Aorta (tissue), 5 donors: Measurements from ENCODE around the gene NEDD4L. TPM values are rescaled to one million over a fixed set of nuclear protein-coding genes. Genes with fewer than 3 reads are reported as not detected.

Experiments used
- ATAC-seq: fragments of 200-7000 bp; cut with Tn5 transposase; one replicate; pipeline ENCODE4 v1.9.1; 2022; ENCODE audit warnings: moderate library complexity; ENCODE audit not compliant: low FRiP score
- DNase-seq, 2 donors: peaks; one replicate each; pipeline ENCODE4 v3.0.0-alpha.2; 2020
- H3K27ac ChIP-seq, 2 donors: one replicate each; pipeline ENCODE4 v1.5.1; 2013; ENCODE audit warnings: low read length in 2 of 2, mild to moderate bottlenecking in 2 of 2, moderate library complexity in 2 of 2, control low read depth in 1 of 2, inconsistent platforms in 1 of 2, low read depth in 1 of 2
- H3K27me3 ChIP-seq, 2 donors: one replicate each; pipeline ENCODE4 v1.6.1; 2013; ENCODE audit warnings: control low read depth in 1 of 2, low read length in 1 of 2, mild to moderate bottlenecking in 1 of 2, moderate library complexity in 1 of 2; ENCODE audit not compliant: insufficient read depth in 2 of 2, control insufficient read depth in 1 of 2
- H3K36me3 ChIP-seq, 2 donors: one replicate each; pipeline ENCODE4 v1.6.1; 2013; ENCODE audit warnings: control low read depth in 1 of 2, low read length in 1 of 2, mild to moderate bottlenecking in 1 of 2; ENCODE audit not compliant: insufficient read depth in 2 of 2, control insufficient read depth in 1 of 2
- H3K4me1 ChIP-seq, 2 donors: one replicate each; pipeline ENCODE4 v1.6.1; 2013; ENCODE audit warnings: low read length in 2 of 2, control low read depth in 1 of 2, mild to moderate bottlenecking in 1 of 2, moderate library complexity in 1 of 2; ENCODE audit not compliant: insufficient read depth in 2 of 2, control insufficient read depth in 1 of 2
- H3K4me3 ChIP-seq, 2 donors: one replicate each; pipeline ENCODE4 v1.5.1; 2013; ENCODE audit warnings: low read length in 2 of 2, control low read depth in 1 of 2, mild to moderate bottlenecking in 1 of 2
- H3K9me3 ChIP-seq: one replicate; pipeline ENCODE4 v1.6.1; 2013; ENCODE audit warnings: mild to moderate bottlenecking, low read length; ENCODE audit not compliant: control insufficient read depth
- WGBS, 2 donors: extraction: QIAGEN DNeasy Blood & Tissue Kit; methylation state at CpG; one replicate each; pipeline ENCODE4 v1.1.7; 2013; 5-methylcytosine and 5-hydroxymethylcytosine counted together
- intact Hi-C, 2 donors: fragments of 100-400 bp; cut with DNase I; formaldehyde crosslinking; loops; one replicate each; pipeline versions ENCODE4 v1.14.2 to v1.15.0; 2022
- polyA plus RNA-seq, 2 donors: library from polyadenylated mRNA; stranded (reverse); fragments of 200-250 nt; gene quantifications; one replicate each; pipeline ENCODE4 v1.2.3, GENCODE V29; 2013
- total RNA-seq, 2 donors: library from RNA; stranded (reverse); fragmentation: NEBNext Ultra II Directional; extraction: Animal tissue kit (Norgen Biotek cat#: 25700); gene quantifications; one replicate each; pipeline ENCODE4 v1.2.1, GENCODE V29; 2021
- donor health status: healthy with polysubstance abuse.
- donor health status: Bipolar disorder and iron deficiency.
- donor health status: DM: no; HTN: no; CAD: no.
- donor health status: DM: no; HTN: no; CAD: no.
- donor health status: DM: yes; HTN: yes; CAD: no.

The NEDD4L gene
- total and polyA plus RNA-seq, 4 donors, result 4.0 to 24.0 (median 17.8) TPM

- no peaks in the 10 kb centered on the region for H3K9me3 ChIP-seq
- no peak overlapping the region for H3K4me3 ChIP-seq
- H3K4me1 ChIP-seq, result no peaks in the 10 kb centered on the region
- no peaks in the 10 kb centered on the region for H3K36me3 ChIP-seq
- intact Hi-C loops, result no loop called here
- 83 to 91% methylated on average over 5 of the region's 5 CpGs for WGBS, 2 donors
- no peaks in the 10 kb centered on the region for H3K27me3 ChIP-seq
- ATAC-seq (no peak), DNase-seq (no peak)
- H3K27ac ChIP-seq, result no peak overlapping the region
These were observed 295.9 kb downstream of the NEDD4L start for GRCh38 chr18:58339890-58340289.

GRCh38 chr18:58341916-58342315 lies 297.9 kb downstream of the NEDD4L start:
- H3K9me3 ChIP-seq, result no peaks in the 10 kb centered on the region
- 82 to 86% methylated on average over 8 of the region's 8 CpGs for WGBS, 2 donors
- H3K4me1 ChIP-seq, result no peaks in the 10 kb centered on the region
- H3K36me3 ChIP-seq, result no peaks in the 10 kb centered on the region
- intact Hi-C loops, result no loop called here
- DNase-seq (no peak), ATAC-seq (no peak)
- H3K27me3 ChIP-seq, result no peaks in the 10 kb centered on the region
- no peak overlapping the region for H3K27ac ChIP-seq
- no peak overlapping the region for H3K4me3 ChIP-seq

- ATAC-seq, result no peak
- Histone ChIP-seq H3K4me3 (no peak overlapping the region), H3K4me1 (no peaks in the 10 kb centered on the region), H3K27me3 (no peaks in the 10 kb centered on the region), H3K9me3 (no peaks in the 10 kb centered on the region), H3K36me3 (no peaks in the 10 kb centered on the region), H3K27ac (no peak overlapping the region)
- DNase-seq, result no peak
- intact Hi-C loops, result no loop called here
- 93 to 96% methylated on average over 3 of the region's 3 CpGs for WGBS, 2 donors
These were observed 300.1 kb downstream of the NEDD4L start for GRCh38 chr18:58344080-58344670.

GRCh38 chr18:58344861-58345463 lies 300.9 kb downstream of the NEDD4L start:
- Histone ChIP-seq H3K9me3 (no peaks in the 10 kb centered on the region), H3K4me1 (no peaks in the 10 kb centered on the region), H3K36me3 (no peaks in the 10 kb centered on the region), H3K27me3 (no peaks in the 10 kb centered on the region), H3K27ac (no peak overlapping the region), H3K4me3 (no peak overlapping the region)
- ATAC-seq, result no peak
- DNase-seq, result no peak
- intact Hi-C loops, result no loop called here
- 92 to 93% methylated on average over 8 of the region's 8 CpGs for WGBS, 2 donors

GRCh38 chr18:58345875-58346274 lies 301.8 kb downstream of the NEDD4L start:
- no peaks in the 10 kb centered on the region for H3K36me3 ChIP-seq
- no peak for DNase-seq
- intact Hi-C loops, result no loop called here
- 86 to 89% methylated on average over 6 of the region's 6 CpGs for WGBS, 2 donors
- H3K4me1 ChIP-seq, result no peaks in the 10 kb centered on the region
- H3K27me3 ChIP-seq, result no peaks in the 10 kb centered on the region
- no peak overlapping the region for H3K4me3 ChIP-seq
- no peaks in the 10 kb centered on the region for H3K9me3 ChIP-seq
- ATAC-seq, result no peak
- H3K27ac ChIP-seq, result no peak overlapping the region

- Histone ChIP-seq H3K27ac (no peak overlapping the region), H3K4me1 (no peaks in the 10 kb centered on the region), H3K9me3 (no peaks in the 10 kb centered on the region), H3K27me3 (no peaks in the 10 kb centered on the region), H3K36me3 (no peaks in the 10 kb centered on the region), H3K4me3 (no peak overlapping the region)
- intact Hi-C loops, result no loop called here
- ATAC-seq (no peak), DNase-seq (no peak)
- 71 to 77% methylated on average over 7 of the region's 7 CpGs for WGBS, 2 donors
These were observed 303.1 kb downstream of the NEDD4L start for GRCh38 chr18:58347135-58347534.

GRCh38 chr18:58348517-58348916 lies 304.5 kb downstream of the NEDD4L start:
- DNase-seq, result no peak
- H3K9me3 ChIP-seq, result no peaks in the 10 kb centered on the region
- no peak for ATAC-seq
- H3K4me1 ChIP-seq, result no peaks in the 10 kb centered on the region
- 77 to 82% methylated on average over 4 of the region's 4 CpGs for WGBS, 2 donors
- H3K36me3 ChIP-seq, result no peaks in the 10 kb centered on the region
- H3K4me3 ChIP-seq, result no peak overlapping the region
- no peaks in the 10 kb centered on the region for H3K27me3 ChIP-seq
- no peak overlapping the region for H3K27ac ChIP-seq
- intact Hi-C loops, result no loop called here

- Histone ChIP-seq H3K36me3 (no peaks in the 10 kb centered on the region), H3K4me1 (no peaks in the 10 kb centered on the region), H3K9me3 (no peaks in the 10 kb centered on the region), H3K27me3 (no peaks in the 10 kb centered on the region), H3K4me3 (no peak overlapping the region), H3K27ac (no peak overlapping the region)
- intact Hi-C loops, result no loop called here
- DNase-seq (no peak), ATAC-seq (no peak)
- 77 to 84% methylated on average over 7 of the region's 7 CpGs for WGBS, 2 donors
These were observed 304.9 kb downstream of the NEDD4L start for GRCh38 chr18:58348951-58349350.

- Histone ChIP-seq H3K27me3 (no peaks in the 10 kb centered on the region), H3K9me3 (no peaks in the 10 kb centered on the region), H3K36me3 (no peaks in the 10 kb centered on the region), H3K27ac (no peak overlapping the region), H3K4me3 (no peak overlapping the region), H3K4me1 (no peaks in the 10 kb centered on the region)
- no peak for DNase-seq
- no peak for ATAC-seq
- 94 to 95% methylated on average over 2 of the region's 2 CpGs for WGBS, 2 donors
- intact Hi-C loops, result no loop called here
These were observed 305.6 kb downstream of the NEDD4L start for GRCh38 chr18:58349650-58350049.
